ENCODE data around the gene IMMP2L. TPM values are rescaled to one million over a fixed set of nuclear protein-coding genes. Genes with fewer than 3 reads are reported as not detected.
"Not testable (repeated sequence)": the region's sequence is repeated elsewhere in the genome, so short reads cannot be mapped to it uniquely, and the experiment has no call there.

The IMMP2L gene
- total RNA-seq, 1 experiment from 2014 or later = 13.6 TPM

DNA sequence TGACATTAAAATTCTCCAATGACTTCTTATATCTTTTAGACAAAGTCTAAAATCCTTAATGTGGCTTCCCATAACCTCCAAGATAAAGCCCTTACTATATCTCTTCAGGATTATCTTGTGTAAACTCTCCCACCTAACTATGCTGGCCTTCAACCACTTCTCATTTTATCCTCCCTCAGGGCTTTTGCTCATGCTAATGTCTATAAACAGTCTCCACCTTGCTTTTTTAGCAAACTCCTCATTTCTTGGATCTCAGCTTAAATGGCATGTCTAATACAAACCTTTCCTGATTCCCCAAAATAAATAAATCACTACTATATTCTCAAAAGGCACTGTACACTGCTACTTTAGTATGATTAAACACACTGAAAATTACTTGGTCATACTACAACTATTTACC is 290.2 kb downstream of the IMMP2L start (continued):
- TF ChIP-seq ZNF416 (CRISPR knock-in tag; IDR thresholded peaks at IDR 0.05) = no peak
- no peak for TF ChIP-seq ELF4 (CRISPR knock-in tag; IDR thresholded peaks at IDR 0.05; ENCODE audit: low read depth)

GRCh38 chr7:111270794-111271193 is 291.5 kb downstream of the IMMP2L start:
- not testable (repeated sequence) for H3K27me3 Mint-ChIP-seq (ENCODE audit: low read depth); ATAC-seq
- peaks cover 22% of the 10 kb centered on the region for H3K4me1 Mint-ChIP-seq

DNA sequence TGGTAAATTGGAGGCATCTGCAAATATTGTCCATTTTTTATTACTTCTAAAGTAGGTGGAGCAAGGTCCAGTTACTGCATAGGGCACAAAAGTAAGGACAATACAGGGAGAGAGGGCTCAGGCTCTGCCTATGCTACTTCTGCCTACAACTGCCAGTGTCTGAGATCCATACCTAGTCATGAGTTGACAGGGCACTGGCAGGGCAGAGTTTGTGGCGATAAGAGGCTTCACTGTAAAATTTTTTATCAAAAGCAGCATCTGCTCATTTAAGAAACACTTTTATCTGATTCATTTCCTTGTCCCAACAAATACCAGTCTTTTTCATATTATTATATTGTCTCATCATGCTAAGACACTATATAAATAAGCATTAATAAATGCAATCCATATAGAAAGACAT is 293.4 kb downstream of the IMMP2L start:
- CTCF ChIA-PET = no interaction called here
- no peak for TF ChIP-seq ZNF317 (CRISPR knock-in tag; IDR thresholded peaks at IDR 0.05; ENCODE audit: borderline replicate concordance, low read depth)
- TF ChIP-seq, protein P1, sequence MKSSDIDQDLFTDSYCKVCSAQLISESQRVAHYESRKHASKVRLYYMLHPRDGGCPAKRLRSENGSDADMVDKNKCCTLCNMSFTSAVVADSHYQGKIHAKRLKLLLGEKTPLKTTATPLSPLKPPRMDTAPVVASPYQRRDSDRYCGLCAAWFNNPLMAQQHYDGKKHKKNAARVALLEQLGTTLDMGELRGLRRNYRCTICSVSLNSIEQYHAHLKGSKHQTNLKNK (CRISPR knock-in tag; IDR thresholded peaks at IDR 0.05) = no peak
- TF ChIP-seq, protein P2, sequence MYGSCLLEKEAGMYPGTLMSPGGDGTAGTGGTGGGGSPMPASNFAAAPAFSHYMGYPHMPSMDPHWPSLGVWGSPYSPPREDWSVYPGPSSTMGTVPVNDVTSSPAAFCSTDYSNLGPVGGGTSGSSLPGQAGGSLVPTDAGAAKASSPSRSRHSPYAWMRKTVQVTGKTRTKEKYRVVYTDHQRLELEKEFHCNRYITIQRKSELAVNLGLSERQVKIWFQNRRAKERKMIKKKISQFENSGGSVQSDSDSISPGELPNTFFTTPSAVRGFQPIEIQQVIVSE (CRISPR knock-in tag; IDR thresholded peaks at IDR 0.05; ENCODE audit: borderline replicate concordance) = no peak
- TF ChIP-seq ATF3 (CRISPR knock-in tag; conservative IDR thresholded peaks at IDR 0.05) = no peak
- TF ChIP-seq PRDM15 (CRISPR knock-in tag; IDR thresholded peaks at IDR 0.05) = no peak
- no peak for TF ChIP-seq CBFB (CRISPR knock-in tag; IDR thresholded peaks at IDR 0.05; ENCODE audit: low read depth)
- no peak for TF ChIP-seq OVOL2 (CRISPR knock-in tag; IDR thresholded peaks at IDR 0.05; ENCODE audit: borderline replicate concordance)
- TF ChIP-seq TCF7 (CRISPR knock-in tag; IDR thresholded peaks at IDR 0.05; ENCODE audit: low read depth) = no peak
- TF ChIP-seq, protein P3, sequence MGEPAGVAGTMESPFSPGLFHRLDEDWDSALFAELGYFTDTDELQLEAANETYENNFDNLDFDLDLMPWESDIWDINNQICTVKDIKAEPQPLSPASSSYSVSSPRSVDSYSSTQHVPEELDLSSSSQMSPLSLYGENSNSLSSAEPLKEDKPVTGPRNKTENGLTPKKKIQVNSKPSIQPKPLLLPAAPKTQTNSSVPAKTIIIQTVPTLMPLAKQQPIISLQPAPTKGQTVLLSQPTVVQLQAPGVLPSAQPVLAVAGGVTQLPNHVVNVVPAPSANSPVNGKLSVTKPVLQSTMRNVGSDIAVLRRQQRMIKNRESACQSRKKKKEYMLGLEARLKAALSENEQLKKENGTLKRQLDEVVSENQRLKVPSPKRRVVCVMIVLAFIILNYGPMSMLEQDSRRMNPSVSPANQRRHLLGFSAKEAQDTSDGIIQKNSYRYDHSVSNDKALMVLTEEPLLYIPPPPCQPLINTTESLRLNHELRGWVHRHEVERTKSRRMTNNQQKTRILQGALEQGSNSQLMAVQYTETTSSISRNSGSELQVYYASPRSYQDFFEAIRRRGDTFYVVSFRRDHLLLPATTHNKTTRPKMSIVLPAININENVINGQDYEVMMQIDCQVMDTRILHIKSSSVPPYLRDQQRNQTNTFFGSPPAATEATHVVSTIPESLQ (CRISPR knock-in tag; IDR thresholded peaks at IDR 0.05) = no peak
- no peak for DNase-seq (ENCODE audit: low spot score)
- Mint-ChIP-seq H3K4me1 (peaks cover 14% of the 10 kb centered on the region), H3K9me3 (peaks cover 11% of the 10 kb centered on the region), H3K4me3 (no peak overlapping the region), H3K27ac (no peak overlapping the region), H3K27me3 (ENCODE audit: low read depth) (no peaks in the 10 kb centered on the region), H3K36me3 (no peaks in the 10 kb centered on the region)
- POLR2A ChIA-PET = interaction anchor here (0.9 kb wide), 1 partner anchor 10 kb away, joined by 3 read pairs; no protein-coding TSS in a partner anchor
- ATAC-seq = no peak

More at GRCh38 chr7:111270794-111271193, 291.5 kb downstream of the IMMP2L start:
- peaks cover 11% of the 10 kb centered on the region for H3K9me3 Mint-ChIP-seq
- CTCF ChIA-PET; DNase-seq (ENCODE audit: low spot score); POLR2A ChIA-PET; H3K27ac Mint-ChIP-seq; H3K36me3 Mint-ChIP-seq; H3K4me3 Mint-ChIP-seq: not testable (repeated sequence)

DNA sequence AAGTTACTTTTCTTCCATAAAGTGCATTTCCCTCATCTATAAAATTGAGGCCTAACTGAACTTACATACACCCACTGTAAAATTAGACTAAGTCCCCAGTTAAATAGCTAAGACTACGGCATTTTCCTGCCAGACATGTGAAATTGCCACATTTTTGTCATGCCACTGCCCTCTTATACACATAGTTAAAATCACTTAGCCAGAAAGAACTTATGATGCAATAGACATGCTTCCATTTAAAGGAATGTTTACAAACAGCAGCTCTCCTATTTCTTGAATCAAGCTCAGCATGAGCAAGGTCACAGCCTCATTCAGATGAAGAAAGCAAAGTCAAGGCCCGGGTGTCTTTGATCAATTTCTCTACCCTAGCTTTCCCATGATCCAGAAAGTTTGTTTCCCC is 295.7 kb downstream of the IMMP2L start:
- no peaks in the 10 kb centered on the region for H3K36me3 Mint-ChIP-seq
- peaks cover 5% of the 10 kb centered on the region for H3K9me3 Mint-ChIP-seq
- H3K4me3 Mint-ChIP-seq = no peak overlapping the region
- peak overlapping the region; percentile 73; the same call in 1 of the 2 replicates for H3K27ac Mint-ChIP-seq
- POLR2A ChIA-PET = interaction anchor here (0.7 kb wide), 1 partner anchor 11 kb away, joined by 3 read pairs; no protein-coding TSS in a partner anchor
- CTCF ChIA-PET = no interaction called here
- DNase-seq (ENCODE audit: low spot score) (no peak), ATAC-seq (peak; percentile 58)
- no peaks in the 10 kb centered on the region for H3K27me3 Mint-ChIP-seq (ENCODE audit: low read depth)
- H3K4me1 Mint-ChIP-seq = peaks cover 14% of the 10 kb centered on the region
- TF ChIP-seq GABPB1 (CRISPR knock-in tag; IDR thresholded peaks at IDR 0.05) (0 out of 2 replicates have a peak, but pooled peaks have one; percentile 31), ZNF396 (CRISPR knock-in tag; IDR thresholded peaks at IDR 0.05; ENCODE audit: borderline replicate concordance) (no peak)

All from WTC11 (cell line).